Esophagus squamous epithelium (tissue), 5 donors: ENCODE data around the gene CDH6. TPM values are rescaled to one million over a fixed set of nuclear protein-coding genes. Genes with fewer than 3 reads are reported as not detected.

Source experiments
- DNase-seq: peaks from one replicate; lab custom pipeline; 2025; lab: John Stamatoyannopoulos, UW
- H3K27ac ChIP-seq, 4 donors: fragments of 200-600 bp; sonication (generic); one replicate each; pipeline ENCODE4 v1.5.1; 2016 to 2019; ENCODE audit warnings: mild to moderate bottlenecking in 1 of 4
- H3K27me3 ChIP-seq, 4 donors: fragments of 200-600 bp; sonication (generic); 1 replicate in 3 of 4; 2 replicates in 1 of 4; pipeline versions ENCODE4 v1.5.1 to v1.6.0; 2017 to 2021; ENCODE audit warnings: antibody characterized with exemption in 1 of 4
- H3K36me3 ChIP-seq, 3 donors: fragments of 200-600 bp; sonication (generic); one replicate each; pipeline ENCODE4 v1.5.1; 2016 to 2019
- H3K4me1 ChIP-seq, 3 donors: fragments of 200-600 bp; sonication (generic); one replicate each; pipeline ENCODE4 v1.5.1; 2017 to 2019
- H3K4me3 ChIP-seq, 4 donors: fragments of 200-600 bp; sonication (generic); 1 replicate in 3 of 4; 2 replicates in 1 of 4; pipeline ENCODE4 v1.5.1; 2016 to 2019; ENCODE audit warnings: mild to moderate bottlenecking in 2 of 4, moderate library complexity in 1 of 4
- H3K9me3 ChIP-seq, 3 donors: fragments of 200-600 bp; sonication (generic); one replicate each; pipeline ENCODE4 v1.5.1; 2016 to 2019
- POLR2A ChIP-seq, 4 donors: fragments of 450-650 bp; IDR thresholded peaks; one replicate each; pipeline ENCODE4 v1.6.1; 2017; ENCODE audit warnings: antibody characterized with exemption in 4 of 4, mild to moderate bottlenecking in 4 of 4, moderate library complexity in 3 of 4
- WGBS, 2 donors: methylation state at CpG; one replicate each; pipeline ENCODE4 v1.1.5; 2018; 5-methylcytosine and 5-hydroxymethylcytosine counted together
- intact Hi-C: fragments of 100-400 bp; cut with DNase I; formaldehyde crosslinking; loops from one replicate; pipeline ENCODE4 v1.15.0; 2022
- total RNA-seq, 4 donors: library from RNA; depleted of rRNA; stranded (reverse); fragments of >200 nt; gene quantifications; one replicate each; pipeline ENCODE4 v1.1.0, GENCODE V29; 2016
- TF ChIP-seq, protein P1 (sequence below), 6 experiments: fragments of 450-650 bp in 4 of 6; fragments of 200-600 bp in 2 of 6; sonication (generic) in 2 of 6; IDR thresholded peaks; one replicate each; pipeline ENCODE4 v1.5.1; 2016 to 2019; ENCODE audit warnings: antibody characterized with exemption in 6 of 6, mild to moderate bottlenecking in 4 of 6, moderate library complexity in 4 of 6
- donor health status: DM: yes; HTN: yes; CAD: no.

Gene CDH6
- total RNA-seq, 4 donors from 2014 or later = 1.5 to 5.0 (median 4.2) TPM

DNA sequence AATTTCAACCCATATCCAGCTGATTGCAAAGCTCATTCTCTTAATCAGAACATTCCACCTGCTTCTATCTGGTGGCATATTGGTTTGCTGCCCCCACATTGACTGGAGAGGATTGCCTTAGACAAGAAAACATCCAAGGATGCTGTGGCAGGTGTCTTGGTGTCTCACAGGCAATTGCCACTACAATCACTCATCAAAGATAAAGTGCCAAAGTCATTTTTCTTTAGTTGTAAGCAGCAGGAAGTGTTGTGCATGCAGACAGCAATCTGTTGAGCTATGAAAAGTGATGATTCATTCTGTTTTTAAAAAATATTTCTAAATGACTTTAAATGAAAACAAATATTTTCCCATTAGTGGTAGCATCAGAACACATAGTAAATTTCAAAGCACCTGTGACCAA, 53.9 kb downstream of the CDH6 start:
- no peak overlapping the region for H3K4me3 ChIP-seq
- no peaks in the 10 kb centered on the region for H3K36me3 ChIP-seq
- H3K27me3 ChIP-seq = no peaks in the 10 kb centered on the region
- H3K27ac ChIP-seq = no peak overlapping the region
- TF ChIP-seq POLR2A (IDR thresholded peaks at IDR 0.05) = no peak
- TF ChIP-seq, protein P1, sequence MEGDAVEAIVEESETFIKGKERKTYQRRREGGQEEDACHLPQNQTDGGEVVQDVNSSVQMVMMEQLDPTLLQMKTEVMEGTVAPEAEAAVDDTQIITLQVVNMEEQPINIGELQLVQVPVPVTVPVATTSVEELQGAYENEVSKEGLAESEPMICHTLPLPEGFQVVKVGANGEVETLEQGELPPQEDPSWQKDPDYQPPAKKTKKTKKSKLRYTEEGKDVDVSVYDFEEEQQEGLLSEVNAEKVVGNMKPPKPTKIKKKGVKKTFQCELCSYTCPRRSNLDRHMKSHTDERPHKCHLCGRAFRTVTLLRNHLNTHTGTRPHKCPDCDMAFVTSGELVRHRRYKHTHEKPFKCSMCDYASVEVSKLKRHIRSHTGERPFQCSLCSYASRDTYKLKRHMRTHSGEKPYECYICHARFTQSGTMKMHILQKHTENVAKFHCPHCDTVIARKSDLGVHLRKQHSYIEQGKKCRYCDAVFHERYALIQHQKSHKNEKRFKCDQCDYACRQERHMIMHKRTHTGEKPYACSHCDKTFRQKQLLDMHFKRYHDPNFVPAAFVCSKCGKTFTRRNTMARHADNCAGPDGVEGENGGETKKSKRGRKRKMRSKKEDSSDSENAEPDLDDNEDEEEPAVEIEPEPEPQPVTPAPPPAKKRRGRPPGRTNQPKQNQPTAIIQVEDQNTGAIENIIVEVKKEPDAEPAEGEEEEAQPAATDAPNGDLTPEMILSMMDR (IDR thresholded peaks at IDR 0.05) = no peak
- intact Hi-C loops = no loop called here
- H3K4me1 ChIP-seq = no peaks in the 10 kb centered on the region
- DNase-seq = no peak
- H3K9me3 ChIP-seq = no peaks in the 10 kb centered on the region

DNA sequence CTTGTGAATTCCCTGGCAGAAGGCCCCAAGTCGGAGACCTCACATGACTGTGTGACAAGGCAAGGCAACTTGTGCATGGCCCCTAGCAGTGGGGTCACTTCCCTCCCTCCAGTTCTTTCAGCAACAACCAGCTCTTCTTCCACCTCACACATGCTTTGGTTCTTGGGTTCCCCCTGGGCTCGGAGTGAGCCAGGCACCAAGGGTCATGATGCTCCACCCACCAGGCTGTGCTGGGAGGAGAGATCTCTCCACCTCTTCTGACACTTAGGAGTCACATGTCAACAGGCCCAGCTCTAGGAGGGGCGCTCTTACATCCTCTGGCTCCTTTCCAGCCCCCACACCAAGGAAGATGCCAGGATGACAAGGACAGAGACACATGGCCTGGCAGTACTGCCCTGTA, 56.7 kb downstream of the CDH6 start:
- WGBS, 2 donors = 73 to 80% methylated on average over 1 to 3 of the region's 3 CpGs
- TF ChIP-seq POLR2A (IDR thresholded peaks at IDR 0.05) = no peak
- no peak for DNase-seq

DNA sequence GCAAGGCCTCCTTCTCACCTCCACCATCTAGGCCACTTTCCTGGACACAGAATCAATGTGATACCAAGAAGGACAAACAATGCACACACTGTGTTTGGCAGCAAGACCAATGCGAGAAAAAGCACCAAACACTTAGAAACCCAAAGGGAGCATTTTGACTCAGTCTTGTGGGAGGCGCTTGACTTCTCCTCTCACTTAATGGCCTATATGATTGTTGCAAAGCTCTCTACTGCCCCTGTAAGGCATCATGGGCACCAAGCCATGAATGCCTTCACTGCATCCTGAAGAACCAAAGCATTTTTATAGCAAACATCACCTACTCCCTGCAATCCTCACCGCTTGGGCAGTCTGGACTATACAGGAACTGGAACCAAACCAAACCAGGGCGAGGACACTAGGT, 57.5 kb downstream of the CDH6 start:
- TF ChIP-seq, protein P1 (IDR thresholded peaks at IDR 0.05) = no peak
- TF ChIP-seq POLR2A (IDR thresholded peaks at IDR 0.05) = no peak
- no peaks in the 10 kb centered on the region for H3K9me3 ChIP-seq
- intact Hi-C loops = no loop called here

More for the DNA sequence above, 56.7 kb downstream of the CDH6 start:
- Histone ChIP-seq H3K27ac (no peak overlapping the region), H3K4me1 (no peaks in the 10 kb centered on the region), H3K9me3 (no peaks in the 10 kb centered on the region), H3K4me3 (no peak overlapping the region), H3K36me3 (no peaks in the 10 kb centered on the region), H3K27me3 (no peaks in the 10 kb centered on the region)
- intact Hi-C loops = no loop called here

DNA sequence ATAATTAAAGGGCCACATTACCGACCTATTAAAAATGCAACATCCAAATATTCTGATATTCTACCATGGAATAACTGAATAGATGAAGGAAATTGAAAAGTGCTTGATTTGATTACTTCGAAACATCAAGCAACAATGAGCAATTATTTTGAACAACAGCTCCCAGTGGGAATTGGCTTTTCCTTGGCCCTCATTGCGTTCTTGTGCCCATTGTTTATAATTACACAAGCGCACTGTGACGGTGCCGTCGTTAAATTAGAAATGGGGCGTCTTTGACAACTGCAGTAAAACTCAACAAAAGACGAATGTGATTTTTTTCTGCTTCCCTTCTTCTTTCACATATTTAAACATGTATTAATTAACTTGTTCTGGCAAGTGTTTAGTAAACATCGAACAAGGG, 61.6 kb downstream of the CDH6 start:
- H3K4me3 ChIP-seq = no peak overlapping the region
- H3K27me3 ChIP-seq = no peaks in the 10 kb centered on the region
- H3K4me1 ChIP-seq = no peaks in the 10 kb centered on the region
- WGBS, 2 donors = 72 to 75% methylated on average over 10 of the region's 10 CpGs
- DNase-seq = no peak
- no peaks in the 10 kb centered on the region for H3K36me3 ChIP-seq
- no peak overlapping the region for H3K27ac ChIP-seq
- intact Hi-C loops = no loop called here
- no peak for TF ChIP-seq POLR2A (IDR thresholded peaks at IDR 0.05)
- TF ChIP-seq, protein P1 (IDR thresholded peaks at IDR 0.05) = no peak
- H3K9me3 ChIP-seq = no peaks in the 10 kb centered on the region

More for the DNA sequence above, 57.5 kb downstream of the CDH6 start:
- no peak overlapping the region for H3K27ac ChIP-seq
- H3K4me1 ChIP-seq = no peaks in the 10 kb centered on the region
- H3K36me3 ChIP-seq = no peaks in the 10 kb centered on the region
- H3K27me3 ChIP-seq = no peaks in the 10 kb centered on the region
- WGBS, 2 donors = 68 to 74% methylated on average over 3 to 4 of the region's 4 CpGs
- H3K4me3 ChIP-seq = no peak overlapping the region
- no peak for DNase-seq

DNA sequence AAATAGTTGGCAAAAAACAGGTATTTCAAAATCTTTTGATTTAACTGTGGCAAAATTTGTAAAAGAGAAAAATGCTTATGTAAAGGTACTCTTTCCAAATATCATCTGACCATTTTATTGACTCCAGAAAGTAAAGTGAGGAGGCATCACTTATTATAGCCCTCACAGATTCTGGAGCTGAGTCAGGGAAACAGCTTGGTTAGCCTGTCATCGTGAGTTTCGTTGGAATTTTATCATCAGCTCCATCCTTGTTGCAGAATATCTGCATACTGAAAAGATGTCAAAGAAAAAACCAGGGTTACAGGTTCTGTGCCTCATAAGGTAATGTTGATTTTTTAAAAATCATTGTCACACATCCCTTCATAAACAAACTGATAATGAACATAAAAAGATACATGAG, 74.8 kb downstream of the CDH6 start:
- 68 to 78% methylated on average over 2 of the region's 2 CpGs for WGBS, 2 donors
- no peak overlapping the region for H3K4me3 ChIP-seq
- no peaks in the 10 kb centered on the region for H3K36me3 ChIP-seq
- TF ChIP-seq POLR2A (IDR thresholded peaks at IDR 0.05) = no peak
- TF ChIP-seq, protein P1 (IDR thresholded peaks at IDR 0.05) = no peak
- peaks cover 0 to 17% (median 0%) of the 10 kb centered on the region in 4 donors for H3K27me3 ChIP-seq
- DNase-seq = no peak
- intact Hi-C loops = no loop called here
- H3K4me1 ChIP-seq = peaks cover 0 to under 1% (median 0%) of the 10 kb centered on the region in 3 donors
- no peaks in the 10 kb centered on the region for H3K9me3 ChIP-seq
- no peak overlapping the region for H3K27ac ChIP-seq

DNA sequence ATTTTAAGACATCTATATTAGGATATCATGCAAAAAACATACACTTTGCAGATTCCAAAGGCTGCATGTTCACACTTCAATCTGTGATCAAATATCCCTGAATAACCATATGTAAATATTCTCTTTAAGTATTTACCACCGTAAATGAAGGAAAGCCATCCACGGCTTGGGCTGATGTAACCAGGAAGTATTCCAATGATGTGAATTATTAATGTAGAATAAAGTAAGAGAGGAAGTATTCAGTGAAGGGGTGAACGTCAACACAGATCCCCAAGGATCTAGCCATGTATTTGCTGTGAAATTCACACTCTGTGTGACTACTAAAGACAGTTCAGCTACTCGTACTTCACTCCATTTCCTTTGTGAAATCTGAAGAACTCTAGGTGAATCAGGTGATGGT, 75.2 kb downstream of the CDH6 start:
- intact Hi-C loops = no loop called here
- WGBS, 2 donors = 42 to 44% methylated on average over 4 of the region's 4 CpGs
- peaks cover 0 to 17% (median 0%) of the 10 kb centered on the region in 4 donors for H3K27me3 ChIP-seq

More for the DNA sequence above, 75.2 kb downstream of the CDH6 start:
- DNase-seq = no peak
- no peaks in the 10 kb centered on the region for H3K36me3 ChIP-seq
- no peak overlapping the region for H3K4me3 ChIP-seq
- peaks cover 0 to 5% (median 0%) of the 10 kb centered on the region in 3 donors for H3K4me1 ChIP-seq
- TF ChIP-seq, protein P1 (IDR thresholded peaks at IDR 0.05) = no peak
- TF ChIP-seq POLR2A (IDR thresholded peaks at IDR 0.05) = no peak
- H3K27ac ChIP-seq = no peak overlapping the region
- H3K9me3 ChIP-seq = no peaks in the 10 kb centered on the region
